ENCODE measurements around the gene BHLHE23.

BHLHE23 gene

DNA sequence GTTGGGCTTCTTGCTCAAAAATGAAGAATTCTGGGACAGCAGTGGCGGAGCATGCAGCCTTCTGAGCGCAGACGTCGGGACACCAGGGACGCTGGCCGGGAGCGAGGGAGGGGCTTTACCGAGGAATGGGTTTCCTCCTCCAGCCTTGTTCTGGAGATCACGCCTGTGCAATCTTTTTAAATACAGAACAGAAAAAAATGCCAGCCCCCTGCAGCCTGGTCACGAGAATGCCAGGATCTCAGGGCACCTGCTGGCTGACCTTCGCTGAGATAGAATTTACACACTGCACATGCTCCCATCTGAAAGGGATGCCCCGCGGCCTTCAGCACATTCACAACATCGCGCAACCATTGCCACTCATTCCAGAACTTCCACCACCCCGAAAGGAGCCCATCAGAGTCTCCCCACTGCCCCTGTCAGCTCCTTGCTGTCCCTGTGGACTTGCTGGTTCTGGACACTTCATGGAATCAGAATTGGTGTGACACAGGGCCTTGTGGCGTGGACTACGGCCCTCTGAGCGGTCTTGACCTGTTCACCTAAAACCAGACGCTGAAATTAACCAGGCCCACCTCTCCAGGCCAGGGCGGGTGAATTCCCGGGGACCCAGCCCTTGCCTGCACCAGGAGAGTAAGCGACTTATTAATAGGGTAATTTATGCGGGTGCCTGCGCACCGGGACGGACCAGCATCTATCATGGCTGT lies 20.6 kb upstream of the BHLHE23 start:
- DNase-seq (ENCODE audit: insufficient read length, low spot score) (no peak), FAIRE-seq (peak; percentile 9)
- TF ChIP-seq POLR2AphosphoS5 (IDR thresholded peaks at IDR 0.05; ENCODE audit: low read depth, low read length) (no peak), PAX5 (IDR thresholded peaks at IDR 0.05; ENCODE audit: insufficient read depth, low read length, severe bottlenecking) (no peak), TAF1 (IDR thresholded peaks at IDR 0.05; ENCODE audit: low read depth, low read length) (no peak), SPI1 (IDR thresholded peaks at IDR 0.05; ENCODE audit: low read depth, low read length) (no peak), POU2F2 (IDR thresholded peaks at IDR 0.05; ENCODE audit: low read depth, low read length) (no peak), POLR2A (IDR thresholded peaks at IDR 0.05; ENCODE audit: low read depth, low read length) (no peak)

DNA sequence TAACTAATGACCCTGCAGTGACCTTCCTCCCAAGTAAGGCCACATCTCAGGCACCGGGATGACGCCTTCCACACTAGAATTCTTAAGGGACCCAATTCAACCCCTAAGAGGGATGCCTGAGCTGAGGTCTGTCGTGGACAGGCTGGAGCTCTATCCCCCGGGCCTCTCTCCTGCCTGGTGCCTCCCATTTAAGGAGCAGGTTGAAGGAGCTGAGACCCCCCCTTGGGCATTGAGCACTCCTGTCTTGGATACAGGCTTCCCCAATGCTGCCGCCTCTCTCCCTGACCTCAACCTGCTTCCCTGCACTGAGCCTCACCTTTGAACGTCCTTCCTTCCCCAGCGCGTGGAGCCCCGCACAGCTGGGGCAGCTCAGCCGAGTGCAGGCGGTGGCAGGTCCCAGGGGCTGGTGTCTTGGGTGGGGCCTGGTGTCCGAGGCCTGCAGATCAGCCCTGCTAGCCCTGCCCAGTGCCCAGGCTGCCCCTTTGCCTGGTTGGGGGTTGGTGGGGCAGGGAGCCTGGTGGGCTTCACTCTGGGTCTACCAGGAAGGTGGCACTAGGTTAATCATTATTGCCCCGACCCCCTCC lies 19.9 kb upstream of the BHLHE23 start:
- DNase-seq (ENCODE audit: insufficient read length, low spot score) = no peak
- TF ChIP-seq POLR2AphosphoS5 (IDR thresholded peaks at IDR 0.05; ENCODE audit: low read depth, low read length) (no peak), TAF1 (IDR thresholded peaks at IDR 0.05; ENCODE audit: low read depth, low read length) (no peak), SPI1 (IDR thresholded peaks at IDR 0.05; ENCODE audit: low read depth, low read length) (no peak), PAX5 (IDR thresholded peaks at IDR 0.05; ENCODE audit: insufficient read depth, low read length, severe bottlenecking) (no peak), POLR2A (IDR thresholded peaks at IDR 0.05; ENCODE audit: low read depth, low read length) (no peak), POU2F2 (IDR thresholded peaks at IDR 0.05; ENCODE audit: low read depth, low read length) (no peak)
- FAIRE-seq = no peak

DNA sequence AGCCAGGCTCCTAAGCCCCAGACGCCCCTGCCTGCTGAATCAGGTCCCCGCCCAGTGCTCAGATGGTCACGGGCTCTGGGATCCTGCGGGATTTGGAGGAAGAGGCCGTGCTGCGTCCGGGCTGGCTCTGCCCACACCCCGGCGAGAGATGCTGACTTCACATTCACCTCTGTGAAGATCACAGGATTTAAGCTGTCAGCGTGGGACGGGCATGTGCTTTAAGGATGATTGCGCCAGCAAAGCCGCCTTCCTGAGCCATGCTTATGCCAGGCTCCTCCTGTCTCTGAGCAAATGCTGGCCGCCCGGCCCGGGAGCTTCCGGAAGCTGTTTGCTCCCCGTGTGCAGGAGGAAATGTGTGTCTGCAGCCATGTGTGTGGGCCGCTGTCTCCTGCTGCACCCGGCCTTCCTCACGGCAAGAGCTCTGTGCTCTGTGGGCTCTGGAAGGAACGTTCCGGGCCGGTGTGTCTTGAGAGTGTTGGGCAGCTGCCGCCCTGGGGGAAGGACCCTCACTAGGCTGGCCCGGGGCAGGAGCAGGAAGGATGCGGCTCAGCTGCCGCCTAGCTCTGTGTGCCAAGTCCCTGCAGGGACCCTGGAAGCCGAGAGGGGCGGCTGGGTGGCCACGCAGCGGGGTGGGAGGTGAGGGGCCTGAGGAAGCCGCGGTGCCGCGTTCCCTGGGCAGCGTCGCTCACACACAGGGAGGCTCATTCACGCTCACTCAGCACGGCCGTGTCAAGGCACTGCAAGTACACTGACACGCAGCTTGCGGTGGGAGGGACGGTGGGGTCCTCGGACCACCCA lies 19.0 kb upstream of the BHLHE23 start:
- TF ChIP-seq POU2F2 (IDR thresholded peaks at IDR 0.05; ENCODE audit: low read depth, low read length) (no peak), POLR2A (IDR thresholded peaks at IDR 0.05; ENCODE audit: low read depth, low read length) (0 out of 2 replicates have a peak, but pooled peaks have one; percentile 23)
- FAIRE-seq = peak; percentile 85
- DNase-seq (ENCODE audit: insufficient read length, low spot score) = no peak

DNA sequence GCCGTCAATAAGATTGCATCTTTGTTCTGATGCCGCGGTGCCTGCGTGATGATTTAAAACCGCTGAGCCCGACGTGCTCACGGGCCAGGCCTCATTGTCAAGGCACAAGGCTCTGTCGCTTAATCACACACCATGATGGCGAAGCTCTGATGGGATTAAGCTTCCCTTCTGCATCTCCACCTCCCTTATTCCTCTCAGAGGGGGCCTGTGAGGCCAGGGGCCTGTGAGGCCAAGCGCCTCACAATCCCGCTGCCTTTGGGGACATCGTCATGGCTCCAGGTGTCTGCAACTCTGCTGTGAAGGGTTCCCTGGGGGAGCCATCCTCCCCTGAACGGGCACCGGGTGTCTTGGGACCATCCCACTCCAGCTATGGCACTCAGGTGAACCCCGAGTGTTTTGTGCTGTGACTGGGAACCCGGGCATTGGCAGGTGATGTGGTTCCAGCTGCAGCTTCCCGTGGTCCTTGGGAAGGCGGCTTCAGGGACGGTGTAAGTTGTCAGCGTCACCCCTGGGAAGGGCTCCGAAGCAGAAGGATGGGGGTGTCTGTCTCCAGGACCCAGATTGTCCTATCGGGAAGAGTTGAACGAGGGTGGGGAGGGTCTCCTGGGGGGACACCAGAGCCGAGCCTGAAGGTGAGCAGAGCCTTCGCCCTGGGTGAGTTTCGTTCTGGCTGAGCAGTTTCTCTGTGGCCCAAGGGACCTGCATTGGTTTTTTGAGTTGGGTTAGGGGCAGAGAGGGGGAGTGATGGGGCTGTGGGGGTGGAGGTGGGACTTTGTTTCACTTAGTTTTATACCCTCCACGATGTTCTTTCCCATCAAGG lies 18.0 kb upstream of the BHLHE23 start:
- DNase-seq (ENCODE audit: insufficient read length, low spot score) (no peak), FAIRE-seq (no peak)
- TF ChIP-seq SPI1 (IDR thresholded peaks at IDR 0.05; ENCODE audit: low read depth, low read length) (no peak), TAF1 (IDR thresholded peaks at IDR 0.05; ENCODE audit: low read depth, low read length) (no peak), PAX5 (IDR thresholded peaks at IDR 0.05; ENCODE audit: insufficient read depth, low read length, severe bottlenecking) (no peak), POLR2A (IDR thresholded peaks at IDR 0.05; ENCODE audit: low read depth, low read length) (no peak), POLR2AphosphoS5 (IDR thresholded peaks at IDR 0.05; ENCODE audit: low read depth, low read length) (no peak), POU2F2 (IDR thresholded peaks at IDR 0.05; ENCODE audit: low read depth, low read length) (no peak)

DNA sequence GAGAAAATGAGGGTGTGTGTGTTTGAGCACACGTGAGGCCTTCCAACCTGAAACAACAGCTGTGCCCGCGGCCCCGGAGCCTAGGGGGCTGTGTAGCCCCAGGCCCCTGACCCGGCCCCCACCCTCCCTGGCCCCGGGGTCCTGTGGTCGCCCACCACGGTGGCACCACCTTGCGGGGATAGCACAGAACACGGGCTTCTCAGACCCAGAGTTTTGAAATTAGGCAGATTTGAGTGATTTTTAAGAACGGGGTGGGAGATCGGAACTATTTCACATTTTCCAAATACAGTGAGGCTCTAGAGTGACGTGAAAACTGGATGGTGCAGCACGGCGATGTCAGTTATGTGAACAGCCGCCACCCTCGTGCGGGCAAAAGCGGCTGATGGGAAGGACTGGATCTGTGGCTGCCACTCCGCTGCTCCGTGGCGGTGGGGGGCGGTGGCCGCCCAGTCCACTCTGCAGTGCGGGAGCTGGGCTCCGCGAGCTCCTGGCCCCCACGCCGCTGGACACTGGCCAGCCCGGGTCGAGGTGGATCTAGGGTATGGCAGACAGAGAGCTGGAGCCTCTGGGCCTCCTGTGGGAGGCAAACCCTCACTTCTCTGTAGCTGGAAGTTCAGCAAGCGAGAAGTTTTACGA lies 17.3 kb upstream of the BHLHE23 start:
- DNase-seq (ENCODE audit: insufficient read length, low spot score) (no peak), FAIRE-seq (no peak)
- TF ChIP-seq POLR2A (IDR thresholded peaks at IDR 0.05; ENCODE audit: low read depth, low read length) (no peak), POU2F2 (IDR thresholded peaks at IDR 0.05; ENCODE audit: low read depth, low read length) (no peak), TAF1 (IDR thresholded peaks at IDR 0.05; ENCODE audit: low read depth, low read length) (no peak), SPI1 (IDR thresholded peaks at IDR 0.05; ENCODE audit: low read depth, low read length) (no peak), PAX5 (IDR thresholded peaks at IDR 0.05; ENCODE audit: insufficient read depth, low read length, severe bottlenecking) (no peak), POLR2AphosphoS5 (IDR thresholded peaks at IDR 0.05; ENCODE audit: low read depth, low read length) (no peak)

DNA sequence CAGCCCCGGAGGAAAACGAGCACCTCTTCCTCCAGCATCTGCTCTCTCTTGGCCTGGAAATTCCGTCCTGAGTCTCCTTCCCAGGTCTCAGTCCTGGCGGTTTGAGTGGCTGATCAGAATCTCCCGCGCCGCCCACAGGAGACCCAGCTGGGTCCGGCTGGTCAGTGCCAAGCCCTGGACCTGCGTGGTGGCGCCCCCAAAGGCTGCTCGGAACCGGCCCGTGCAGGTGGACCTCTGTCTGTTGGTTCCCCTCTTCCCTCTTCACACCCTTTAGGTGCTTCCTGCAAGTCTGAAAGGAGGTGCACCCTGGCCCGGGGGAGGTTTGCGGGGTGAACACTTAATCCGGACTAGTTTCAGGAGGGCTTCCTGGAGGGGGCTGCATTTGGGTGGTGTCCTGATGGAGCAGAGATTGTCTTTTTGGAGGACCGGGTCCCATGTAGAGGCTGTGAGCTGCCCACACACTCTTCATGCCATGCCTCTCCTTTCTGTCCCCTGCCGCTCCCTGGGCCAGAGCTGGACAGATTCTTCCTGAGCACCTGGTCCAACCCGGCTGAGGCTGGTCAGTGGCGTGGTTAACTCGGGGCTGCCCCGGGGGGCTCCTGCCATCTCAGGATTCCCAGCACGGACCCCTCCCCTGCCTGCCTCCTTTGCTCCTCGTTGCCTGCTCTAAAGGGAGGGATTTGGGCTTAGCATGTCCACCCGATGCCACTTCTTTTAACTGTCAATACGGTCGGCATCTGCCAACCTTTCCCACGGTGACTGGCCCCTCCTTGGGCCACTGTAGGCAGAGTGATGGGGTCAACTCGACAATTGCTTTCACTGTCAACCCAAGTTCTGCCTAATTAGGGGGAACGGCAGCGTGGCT lies 16.5 kb upstream of the BHLHE23 start:
- DNase-seq (ENCODE audit: insufficient read length, low spot score) = no peak
- TF ChIP-seq POLR2A (IDR thresholded peaks at IDR 0.05; ENCODE audit: low read depth, low read length) (no peak), POLR2AphosphoS5 (IDR thresholded peaks at IDR 0.05; ENCODE audit: low read depth, low read length) (no peak), POU2F2 (IDR thresholded peaks at IDR 0.05; ENCODE audit: low read depth, low read length) (no peak), TAF1 (IDR thresholded peaks at IDR 0.05; ENCODE audit: low read depth, low read length) (no peak), PAX5 (IDR thresholded peaks at IDR 0.05; ENCODE audit: insufficient read depth, low read length, severe bottlenecking) (no peak), SPI1 (IDR thresholded peaks at IDR 0.05; ENCODE audit: low read depth, low read length) (no peak)
- FAIRE-seq = no peak

DNA sequence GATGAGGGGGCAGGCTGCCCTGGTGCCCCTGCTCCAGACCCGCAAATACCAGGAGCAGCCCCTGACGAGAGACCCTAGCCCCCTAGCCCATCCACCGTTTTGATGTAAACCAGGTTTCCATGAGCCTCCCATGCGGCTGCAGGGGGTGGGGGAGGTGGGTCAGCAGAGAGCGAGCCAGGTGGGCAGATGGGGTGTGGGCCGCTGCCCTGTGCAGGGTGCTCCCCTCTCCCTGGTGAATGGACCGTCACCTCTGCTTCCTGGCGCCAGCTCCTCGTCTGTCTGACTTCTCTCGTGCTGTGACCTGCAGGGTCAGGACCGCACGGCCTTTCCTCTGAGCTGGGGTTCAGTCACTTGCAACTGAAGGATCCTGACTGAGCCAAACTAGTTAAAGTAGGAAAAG lies 15.7 kb upstream of the BHLHE23 start:
- DNase-seq (ENCODE audit: insufficient read length, low spot score) = no peak
- TF ChIP-seq PAX5 (IDR thresholded peaks at IDR 0.05; ENCODE audit: insufficient read depth, low read length, severe bottlenecking) (no peak), POLR2AphosphoS5 (IDR thresholded peaks at IDR 0.05; ENCODE audit: low read depth, low read length) (no peak), POU2F2 (IDR thresholded peaks at IDR 0.05; ENCODE audit: low read depth, low read length) (no peak), POLR2A (IDR thresholded peaks at IDR 0.05; ENCODE audit: low read depth, low read length) (no peak), SPI1 (IDR thresholded peaks at IDR 0.05; ENCODE audit: low read depth, low read length) (no peak), TAF1 (IDR thresholded peaks at IDR 0.05; ENCODE audit: low read depth, low read length) (no peak)
- FAIRE-seq = no peak
